Stimulated activated CD8-positive, alpha-beta memory T cell treated with anti-CD3 and anti-CD28 coated beads, Interleukin-12 subunit alpha, Interleukin-12 subunit beta, amount 100 ng/mL, for 24 hours (primary cell): ENCODE results near the gene ADCY3.

Experiments used
- DNase-seq: peaks from one replicate; pipeline ENCODE4 v3.0.0-alpha.2; 2020; ENCODE audit errors: extremely low read depth

The ADCY3 gene

DNA sequence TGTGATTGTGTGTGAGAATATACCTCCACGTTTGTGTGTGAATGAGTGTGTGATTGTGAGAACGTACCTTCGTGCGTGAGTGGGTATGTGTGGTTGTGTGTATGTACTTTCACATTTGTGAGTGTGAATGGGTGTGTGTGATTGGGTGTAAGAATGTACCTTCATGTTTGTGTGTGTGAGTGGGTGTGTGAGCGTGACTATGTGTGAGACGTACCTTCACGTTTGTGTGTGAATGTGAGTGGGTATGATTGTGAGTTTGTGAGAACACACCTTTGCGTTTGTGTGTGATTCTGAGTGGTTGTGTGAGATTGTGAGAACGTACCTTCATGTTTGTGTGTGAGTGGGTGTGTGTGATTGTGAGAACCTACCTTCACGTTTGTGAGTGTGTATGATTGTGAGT lies 5.8 kb upstream of the ADCY3 start:
- DNase-seq = no peak

DNA sequence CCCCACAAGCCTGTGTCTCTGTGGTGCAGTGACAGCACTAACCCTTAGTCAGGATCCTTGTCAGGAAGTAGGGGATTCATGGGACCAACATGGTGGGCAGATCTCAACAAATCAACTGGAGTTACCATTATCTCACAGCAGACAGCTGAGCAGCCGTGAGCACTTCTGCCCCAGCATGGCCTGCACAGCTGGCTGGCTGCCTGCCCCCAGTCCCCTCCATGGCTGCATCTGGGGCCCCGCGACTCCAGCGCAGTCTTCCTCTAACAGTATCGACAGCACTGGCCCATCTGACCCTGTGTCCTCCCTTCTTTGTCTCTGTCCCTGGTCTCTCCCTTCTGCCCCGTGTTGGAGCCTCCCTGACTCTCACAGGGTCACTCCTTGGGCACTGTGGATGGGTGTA lies 4.7 kb upstream of the ADCY3 start:
- no peak for DNase-seq

- DNase-seq = no peak
Measured at GRCh38 chr2:24924266-24924665, 4.2 kb upstream of the ADCY3 start.

- no peak for DNase-seq
Measured at GRCh38 chr2:24923106-24923505, 3.1 kb upstream of the ADCY3 start.

- no peak for DNase-seq
Measured at GRCh38 chr2:24922556-24922955, 2.5 kb upstream of the ADCY3 start.

- no peak for DNase-seq
Measured at GRCh38 chr2:24920809-24921441, 888 bp upstream of the ADCY3 start.

DNA sequence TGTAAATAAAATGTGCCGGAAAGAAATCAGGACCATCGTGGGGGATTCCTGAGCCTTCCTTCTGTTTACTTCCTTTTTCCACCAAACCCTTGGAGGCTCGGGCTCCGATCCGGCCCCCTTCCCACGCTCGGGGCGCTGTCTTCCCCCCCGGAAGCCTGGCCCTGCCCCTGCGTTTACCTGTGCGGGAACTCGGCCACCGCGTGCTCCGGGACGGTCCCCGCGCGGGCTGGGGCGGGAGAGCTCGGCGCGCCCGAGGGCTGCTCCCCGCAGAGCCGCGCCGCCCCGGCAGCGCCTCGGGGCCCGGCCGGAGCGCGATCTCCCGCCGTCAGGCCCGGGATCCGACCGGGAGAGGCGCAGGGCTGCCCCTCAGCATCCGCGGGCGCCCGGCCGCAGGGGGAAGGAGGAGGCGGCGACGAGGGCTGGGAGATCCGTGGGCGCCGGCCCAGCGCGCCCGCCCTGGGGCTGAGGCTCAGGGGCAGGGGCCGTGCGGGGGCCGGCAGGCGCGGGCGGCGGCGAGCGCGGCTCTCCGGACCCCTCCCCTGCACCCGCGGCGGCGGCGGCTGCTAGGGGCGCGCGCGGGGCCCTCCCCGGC lies 435 bp downstream of the ADCY3 start:
- no peak for DNase-seq

DNA sequence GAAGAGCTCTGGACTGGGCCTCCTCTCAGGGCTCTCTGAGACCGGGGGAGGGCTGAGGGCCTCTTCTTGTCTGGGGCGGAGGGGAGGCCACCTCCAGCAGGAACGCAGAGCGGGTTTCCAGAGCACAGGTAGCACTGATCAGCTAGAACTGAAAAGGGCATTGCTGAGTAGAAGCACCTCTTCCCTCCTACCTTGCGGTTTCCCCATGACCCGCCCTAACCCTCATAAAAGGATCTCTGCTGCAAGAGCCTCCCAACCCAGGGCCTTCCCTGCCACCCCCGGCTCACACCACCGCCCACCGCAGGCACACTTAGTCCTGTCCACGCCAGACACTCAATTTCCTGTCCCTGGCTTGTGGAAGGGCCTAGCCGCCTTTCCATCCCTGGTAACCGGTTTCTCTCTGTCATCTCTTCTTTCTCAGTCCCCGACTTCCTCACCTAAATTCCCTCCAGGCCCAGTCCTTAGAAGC lies 966 bp downstream of the ADCY3 start:
- DNase-seq = no peak

- no peak for DNase-seq
Measured at GRCh38 chr2:24918326-24919036, 1.6 kb downstream of the ADCY3 start.

GRCh38 chr2:24917731-24918325 lies 2.2 kb downstream of the ADCY3 start:
- DNase-seq = no peak

GRCh38 chr2:24917086-24917485 lies 3.0 kb downstream of the ADCY3 start:
- DNase-seq = no peak

GRCh38 chr2:24915796-24916195 lies 4.2 kb downstream of the ADCY3 start:
- no peak for DNase-seq

DNA sequence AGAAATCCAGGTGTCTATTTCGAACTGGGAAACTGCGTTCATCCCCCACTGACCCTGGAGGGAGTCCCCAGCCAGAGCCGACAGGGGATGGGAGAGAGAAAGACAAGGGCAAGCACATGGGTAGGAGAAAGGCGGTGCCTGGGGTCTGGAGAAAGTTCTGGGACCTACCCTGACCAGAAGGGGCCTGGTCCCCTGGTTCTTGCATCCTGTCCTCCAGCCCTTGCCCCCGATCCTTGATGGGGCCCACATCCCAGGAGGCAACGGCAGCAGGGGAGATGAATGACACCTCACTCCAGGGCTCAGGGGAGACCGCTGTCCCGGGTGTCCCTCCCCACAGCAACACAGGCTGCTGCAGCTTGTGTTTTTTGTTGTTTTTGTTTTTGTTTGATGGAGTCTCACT lies 4.9 kb downstream of the ADCY3 start:
- DNase-seq = no peak

GRCh38 chr2:24914713-24915112 lies 5.3 kb downstream of the ADCY3 start:
- DNase-seq = no peak

DNA sequence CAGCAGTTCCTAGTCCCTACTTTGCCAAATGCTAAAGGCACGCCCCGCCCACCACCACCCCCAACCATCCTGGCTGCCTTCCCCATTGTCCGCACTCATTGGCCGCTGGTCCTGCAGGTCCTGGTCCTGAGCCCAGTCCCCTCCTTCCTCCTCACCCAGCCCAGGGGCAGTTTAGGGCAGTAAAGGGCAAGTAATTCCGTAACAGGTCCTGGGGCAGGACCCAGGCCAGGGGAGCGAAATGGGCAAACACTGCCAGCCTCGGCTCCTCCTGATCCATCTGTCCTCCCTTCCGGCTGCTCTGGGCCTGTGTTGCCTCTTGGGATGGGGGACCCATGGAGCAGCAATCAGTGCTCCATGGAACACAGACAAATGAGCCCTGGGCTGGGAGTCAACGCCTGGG lies 6.1 kb downstream of the ADCY3 start:
- DNase-seq = no peak

GRCh38 chr2:24912986-24913385 lies 7.1 kb downstream of the ADCY3 start:
- DNase-seq = no peak

- DNase-seq = no peak
Measured at GRCh38 chr2:24912523-24912922, 7.5 kb downstream of the ADCY3 start.

GRCh38 chr2:24910245-24910644 lies 9.8 kb downstream of the ADCY3 start:
- no peak for DNase-seq

GRCh38 chr2:24909555-24910177 lies 10.4 kb downstream of the ADCY3 start:
- DNase-seq = no peak

- DNase-seq = no peak
Measured at GRCh38 chr2:24908461-24908901, 11.6 kb downstream of the ADCY3 start.

- no peak for DNase-seq
Measured at GRCh38 chr2:24907116-24907515, 12.9 kb downstream of the ADCY3 start.

- no peak for DNase-seq
Measured at GRCh38 chr2:24906466-24906865, 13.6 kb downstream of the ADCY3 start.
